ENCODE results near the gene CBFB.

GRCh38 chr16:67029254-67030096 lies 526 bp downstream of the CBFB start:
- TF ChIP-seq POLR2A (IDR thresholded peaks at IDR 0.05) (peak in 2 of 4 donors; percentile 26 to 59), CTCF (IDR thresholded peaks at IDR 0.05) (no peak)
